Inferior parietal cortex (tissue), 1 donor: ENCODE measurements around the gene IGFL3.

Experiments used
- DNase-seq: peaks from one replicate; pipeline ENCODE4 v3.0.0-alpha.2; 2016; ENCODE audit errors: extremely low spot score

IGFL3 gene

GRCh38 chr19:46076951-46077814 is 47.3 kb downstream of the IGFL3 start:
- peak; percentile 93 for DNase-seq

- no peak for DNase-seq
Measured at GRCh38 chr19:46076031-46076880, 48.2 kb downstream of the IGFL3 start.

GRCh38 chr19:46073268-46073922 is 51.1 kb downstream of the IGFL3 start:
- no peak for DNase-seq
